SK-N-MC (cell line): Measurements from ENCODE around the gene ZNF622.
A peak's percentile ranks its signal among the peaks of the same experiment; 100 is the strongest.
"Not testable (repeated sequence)": the region's sequence is repeated elsewhere in the genome, so short reads cannot be mapped to it uniquely, and the experiment has no call there.

Experiments
- DNase-seq: peaks from one replicate; pipeline ENCODE4 v3.0.0-alpha.2; 2011; ENCODE audit warnings: low read depth, low spot score
- H3K27ac ChIP-seq: fragments of 200-600 bp; sonication (generic); 2 replicates; pipeline ENCODE4 v1.5.1; 2016; ENCODE audit warnings: mixed run types
- H3K36me3 ChIP-seq: fragments of 200-600 bp; sonication (generic); 2 replicates; pipeline ENCODE4 v1.6.1; 2017; ENCODE audit warnings: antibody characterized with exemption, low read length, mixed read lengths; ENCODE audit not compliant: insufficient read depth
- H3K4me3 ChIP-seq: fragments of 200-600 bp; sonication (generic); 2 replicates; pipeline ENCODE4 v1.5.1; 2016
- H3K9ac ChIP-seq: fragments of 200-600 bp; sonication (generic); 2 replicates; pipeline ENCODE4 v1.8.0; 2017; ENCODE audit warnings: mixed run types, mixed read lengths; ENCODE audit not compliant: insufficient read length
- H3K9me3 ChIP-seq: fragments of 200-600 bp; sonication (generic); 2 replicates; pipeline ENCODE4 v1.6.1; 2017; ENCODE audit warnings: low read depth, mild to moderate bottlenecking, antibody characterized with exemption, low read length, moderate library complexity, mixed read lengths
- EZH2 ChIP-seq: fragments of 200-600 bp; sonication (generic); IDR thresholded peaks from one replicate; pipeline ENCODE4 v1.6.1; 2017; ENCODE audit warnings: antibody characterized with exemption
- FOXP2 ChIP-seq: optimal IDR thresholded peaks from 2 replicates; pipeline ENCODE3; 2011; ENCODE audit warnings: mild to moderate bottlenecking, moderate library complexity; ENCODE audit not compliant: insufficient read depth; ENCODE audit errors: extremely low read length, control extremely low read depth
- POLR2AphosphoS5 ChIP-seq: IDR thresholded peaks from 2 replicates; pipeline ENCODE4 v1.6.1; 2012; ENCODE audit warnings: mild to moderate bottlenecking, low read depth, low read length, borderline replicate concordance

The ZNF622 gene

GRCh38 chr5:16456103-16456832, 9.3 kb downstream of the ZNF622 start:
- no peak overlapping the region for H3K9ac ChIP-seq
- no peak overlapping the region for H3K27ac ChIP-seq

GRCh38 chr5:16455668-16456067, 9.9 kb downstream of the ZNF622 start:
- Histone ChIP-seq H3K4me3 (no peak overlapping the region), H3K36me3 (peaks cover 90% of the 10 kb centered on the region), H3K27ac (no peak overlapping the region), H3K9ac (no peak overlapping the region), H3K9me3 (no peaks in the 10 kb centered on the region)
- TF ChIP-seq EZH2 = no peak
- no peak for TF ChIP-seq POLR2AphosphoS5
- no peak for TF ChIP-seq FOXP2
- DNase-seq = no peak

More at GRCh38 chr5:16456103-16456832, 9.3 kb downstream of the ZNF622 start:
- H3K36me3 ChIP-seq = peaks cover 90% of the 10 kb centered on the region
- H3K4me3 ChIP-seq = no peak overlapping the region
- TF ChIP-seq POLR2AphosphoS5 (no peak), FOXP2 (no peak), EZH2 (no peak)
- DNase-seq = peak; percentile 78
- H3K9me3 ChIP-seq = no peaks in the 10 kb centered on the region

GRCh38 chr5:16454686-16455085, 10.9 kb downstream of the ZNF622 start:
- Histone ChIP-seq H3K9ac (no peak overlapping the region), H3K36me3 (peaks cover 88% of the 10 kb centered on the region), H3K4me3 (no peak overlapping the region), H3K9me3 (no peaks in the 10 kb centered on the region), H3K27ac (no peak overlapping the region)
- TF ChIP-seq POLR2AphosphoS5 = no peak
- TF ChIP-seq EZH2 = no peak
- TF ChIP-seq FOXP2 = no peak
- DNase-seq = no peak

GRCh38 chr5:16453609-16454008, 12.0 kb downstream of the ZNF622 start:
- Histone ChIP-seq H3K9me3 (no peaks in the 10 kb centered on the region), H3K9ac (no peak overlapping the region), H3K4me3 (no peak overlapping the region), H3K27ac (no peak overlapping the region), H3K36me3 (peaks cover 88% of the 10 kb centered on the region)
- TF ChIP-seq EZH2 (no peak), FOXP2 (no peak), POLR2AphosphoS5 (no peak)
- no peak for DNase-seq

GRCh38 chr5:16450163-16450562, 15.4 kb downstream of the ZNF622 start:
- Histone ChIP-seq H3K36me3 (peaks cover 59% of the 10 kb centered on the region), H3K9ac (no peak overlapping the region), H3K27ac (no peak overlapping the region), H3K4me3 (no peak overlapping the region), H3K9me3 (no peaks in the 10 kb centered on the region)
- TF ChIP-seq EZH2 (no peak), POLR2AphosphoS5 (no peak), FOXP2 (no peak)
- DNase-seq = no peak

GRCh38 chr5:16446993-16447392, 18.6 kb downstream of the ZNF622 start:
- Histone ChIP-seq H3K9me3 (no peaks in the 10 kb centered on the region), H3K27ac (no peak overlapping the region), H3K9ac (no peak overlapping the region), H3K4me3 (no peak overlapping the region), H3K36me3 (peaks cover 35% of the 10 kb centered on the region)
- no peak for DNase-seq
- TF ChIP-seq EZH2 (no peak), POLR2AphosphoS5 (no peak), FOXP2 (no peak)

- no peaks in the 10 kb centered on the region for H3K36me3 ChIP-seq
- TF ChIP-seq FOXP2 = no peak
- no peak for TF ChIP-seq EZH2
- TF ChIP-seq POLR2AphosphoS5 = no peak
- H3K27ac ChIP-seq = no peak overlapping the region
- no peak for DNase-seq
- H3K9me3 ChIP-seq = no peaks in the 10 kb centered on the region
- no peak overlapping the region for H3K4me3 ChIP-seq
- no peak overlapping the region for H3K9ac ChIP-seq
These were observed 27.6 kb downstream of the ZNF622 start for GRCh38 chr5:16437977-16438376.

- H3K9ac ChIP-seq, H3K4me3 ChIP-seq, H3K9me3 ChIP-seq, DNase-seq, H3K27ac ChIP-seq, H3K36me3 ChIP-seq: not testable (repeated sequence)
These were observed 29.4 kb downstream of the ZNF622 start for GRCh38 chr5:16436065-16436682.
